Osteoblast (primary cell): ENCODE measurements around the gene MCF2L. TPM values are rescaled to one million over a fixed set of nuclear protein-coding genes. Genes with fewer than 3 reads are reported as not detected.

Experiments used
- DNase-seq: peaks from one replicate; pipeline ENCODE4 v3.0.0; 2011; ENCODE audit warnings: low spot score, mixed read lengths; ENCODE audit not compliant: insufficient read length; ENCODE audit errors: missing footprints
- H2AFZ ChIP-seq: 2 replicates; pipeline ENCODE4 v1.6.0; 2011; ENCODE audit warnings: mild to moderate bottlenecking, low read length
- H3K27ac ChIP-seq: 2 replicates; pipeline ENCODE4 v1.5.1; 2011; ENCODE audit warnings: mild to moderate bottlenecking, low read depth, low read length, moderate library complexity
- H3K27me3 ChIP-seq: 2 replicates; pipeline ENCODE4 v1.6.0; 2012; ENCODE audit warnings: mild to moderate bottlenecking, control low read depth, inconsistent platforms, low read length, moderate library complexity; ENCODE audit not compliant: insufficient read depth
- H3K36me3 ChIP-seq: 2 replicates; pipeline ENCODE4 v1.5.1; 2011; ENCODE audit warnings: mild to moderate bottlenecking, low read length, control low read depth, moderate library complexity; ENCODE audit not compliant: insufficient read depth
- H3K4me1 ChIP-seq: 2 replicates; pipeline ENCODE4 v1.5.1; 2011; ENCODE audit warnings: mild to moderate bottlenecking, low read length, control low read depth, moderate library complexity; ENCODE audit not compliant: insufficient read depth
- H3K4me2 ChIP-seq: 2 replicates; pipeline ENCODE4 v1.6.0; 2011; ENCODE audit warnings: mild to moderate bottlenecking, low read length; ENCODE audit not compliant: insufficient read depth
- H3K4me3 ChIP-seq: fragments of 200-600 bp; sonication (generic); 3 replicates; pipeline ENCODE4 v1.5.1; 2012; ENCODE audit warnings: mild to moderate bottlenecking, low read length, inconsistent platforms; ENCODE audit not compliant: insufficient read depth
- H3K79me2 ChIP-seq: 2 replicates; pipeline ENCODE4 v1.6.0; 2012; ENCODE audit warnings: mild to moderate bottlenecking, low read length, control low read depth, inconsistent platforms; ENCODE audit not compliant: insufficient read depth
- H3K9me3 ChIP-seq: 2 replicates; pipeline ENCODE4 v1.5.1; 2011; ENCODE audit warnings: low read depth, low read length, control low read depth
- H4K20me1 ChIP-seq: 2 replicates; pipeline ENCODE4 v1.6.0; 2012; ENCODE audit warnings: mild to moderate bottlenecking, low read length, control low read depth; ENCODE audit not compliant: insufficient read depth
- total RNA-seq: library from RNA; depleted of rRNA; stranded (reverse); fragments of >200 nt; gene quantifications from 2 replicates; pipeline ENCODE4 v1.2.3, GENCODE V29; 2012
- TF ChIP-seq, protein P1 (sequence below): IDR thresholded peaks from 2 replicates; pipeline ENCODE4 v1.5.1; 2011; ENCODE audit warnings: mild to moderate bottlenecking, low read depth, low read length, moderate library complexity; ENCODE audit errors: extremely low read depth

MCF2L gene
- total RNA-seq, 1 donor, result 6.5 TPM

DNA sequence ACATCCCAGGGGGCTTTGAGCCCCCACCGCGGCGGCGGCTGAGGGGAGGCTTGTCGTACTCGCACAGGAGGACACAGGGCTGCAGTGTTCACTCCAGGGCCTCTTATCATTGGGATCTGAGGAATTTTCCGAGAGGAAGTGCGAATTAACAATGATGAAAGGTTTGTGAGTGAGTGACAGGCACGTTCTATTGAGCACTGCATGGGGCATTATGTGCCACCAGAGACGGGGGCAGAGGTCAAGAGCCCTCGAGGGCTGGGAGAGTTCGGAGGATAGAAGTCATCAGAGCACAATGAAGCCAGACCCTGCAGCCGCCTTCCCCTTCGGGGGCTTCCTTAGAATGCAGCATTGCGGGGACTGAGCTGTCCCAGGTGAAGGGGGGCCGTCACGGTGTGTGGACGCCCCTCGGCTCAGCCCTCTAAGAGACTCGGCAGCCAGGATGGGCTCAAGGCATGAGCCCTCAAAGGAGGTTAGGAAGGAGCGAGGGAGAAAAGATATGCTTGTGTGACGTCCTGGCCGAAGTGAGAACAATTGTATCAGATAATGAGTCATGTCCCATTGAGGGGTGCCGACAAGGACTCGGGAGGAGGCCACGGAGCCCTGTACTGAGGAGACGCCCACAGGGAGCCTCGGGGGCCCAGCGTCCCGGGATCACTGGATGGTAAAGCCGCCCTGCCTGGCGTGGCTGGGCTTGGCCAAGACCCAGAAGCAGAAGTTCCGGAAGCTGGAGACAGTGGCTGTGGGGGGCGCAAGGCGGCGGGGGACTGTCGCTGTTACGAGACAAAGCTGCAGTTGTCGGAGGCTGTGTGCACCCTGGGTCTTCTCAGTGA, 53.9 kb downstream of the MCF2L start:
- DNase-seq, result no peak
- H2AFZ ChIP-seq, result no peak overlapping the region
- TF ChIP-seq, protein P1, sequence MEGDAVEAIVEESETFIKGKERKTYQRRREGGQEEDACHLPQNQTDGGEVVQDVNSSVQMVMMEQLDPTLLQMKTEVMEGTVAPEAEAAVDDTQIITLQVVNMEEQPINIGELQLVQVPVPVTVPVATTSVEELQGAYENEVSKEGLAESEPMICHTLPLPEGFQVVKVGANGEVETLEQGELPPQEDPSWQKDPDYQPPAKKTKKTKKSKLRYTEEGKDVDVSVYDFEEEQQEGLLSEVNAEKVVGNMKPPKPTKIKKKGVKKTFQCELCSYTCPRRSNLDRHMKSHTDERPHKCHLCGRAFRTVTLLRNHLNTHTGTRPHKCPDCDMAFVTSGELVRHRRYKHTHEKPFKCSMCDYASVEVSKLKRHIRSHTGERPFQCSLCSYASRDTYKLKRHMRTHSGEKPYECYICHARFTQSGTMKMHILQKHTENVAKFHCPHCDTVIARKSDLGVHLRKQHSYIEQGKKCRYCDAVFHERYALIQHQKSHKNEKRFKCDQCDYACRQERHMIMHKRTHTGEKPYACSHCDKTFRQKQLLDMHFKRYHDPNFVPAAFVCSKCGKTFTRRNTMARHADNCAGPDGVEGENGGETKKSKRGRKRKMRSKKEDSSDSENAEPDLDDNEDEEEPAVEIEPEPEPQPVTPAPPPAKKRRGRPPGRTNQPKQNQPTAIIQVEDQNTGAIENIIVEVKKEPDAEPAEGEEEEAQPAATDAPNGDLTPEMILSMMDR, result no peak

DNA sequence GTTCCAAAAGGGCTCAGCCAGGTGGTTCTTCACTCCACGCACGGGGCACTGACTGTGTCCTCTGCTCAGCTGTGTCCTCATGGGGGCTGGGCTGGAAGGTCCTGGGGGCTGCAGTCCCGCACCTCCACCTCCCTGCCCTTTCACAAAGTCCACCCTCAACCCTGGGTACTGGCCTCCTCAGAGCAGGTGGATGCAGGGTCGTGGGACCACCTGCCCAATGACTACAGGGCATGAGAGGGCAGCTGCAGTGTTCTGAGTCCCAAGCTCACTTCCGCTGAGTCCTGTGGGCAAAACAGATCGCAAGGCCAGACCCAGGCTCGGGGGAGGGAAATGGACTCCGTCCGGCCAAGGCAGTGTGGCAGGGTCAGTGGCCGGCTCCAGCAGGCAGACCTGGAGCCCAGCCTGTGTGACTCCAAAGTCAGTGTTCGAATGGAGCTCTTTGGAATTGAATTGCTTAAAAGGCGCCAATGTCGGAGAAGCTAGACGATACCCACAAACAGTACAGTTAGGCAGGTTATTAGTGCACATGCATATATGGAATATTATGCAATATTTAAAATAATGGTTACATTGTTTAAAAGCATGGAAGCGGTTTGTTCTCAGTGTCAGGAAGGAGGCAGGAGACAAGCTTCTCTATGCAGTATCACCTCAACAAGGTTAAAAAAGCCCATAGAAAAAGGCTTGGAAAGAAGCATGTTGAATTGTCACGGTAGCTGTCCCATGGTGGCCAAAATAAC, 54.8 kb downstream of the MCF2L start:
- TF ChIP-seq, protein P1, result no peak
- Histone ChIP-seq H2AFZ (no peak overlapping the region), H3K36me3 (no peaks in the 10 kb centered on the region), H3K9me3 (no peaks in the 10 kb centered on the region), H3K4me3 (no peak overlapping the region), H3K27ac (no peak overlapping the region), H4K20me1 (no peaks in the 10 kb centered on the region), H3K4me1 (no peaks in the 10 kb centered on the region), H3K4me2 (no peak overlapping the region), H3K27me3 (peaks cover 31% of the 10 kb centered on the region), H3K79me2 (no peaks in the 10 kb centered on the region)
- DNase-seq, result no peak

More for the DNA sequence above, 53.9 kb downstream of the MCF2L start:
- H3K4me2 ChIP-seq, result no peak overlapping the region
- H3K36me3 ChIP-seq, result no peaks in the 10 kb centered on the region
- no peaks in the 10 kb centered on the region for H4K20me1 ChIP-seq
- no peaks in the 10 kb centered on the region for H3K4me1 ChIP-seq
- H3K9me3 ChIP-seq, result no peaks in the 10 kb centered on the region
- H3K4me3 ChIP-seq, result no peak overlapping the region
- no peak overlapping the region for H3K27ac ChIP-seq
- H3K27me3 ChIP-seq, result peaks cover 23% of the 10 kb centered on the region
- H3K79me2 ChIP-seq, result no peaks in the 10 kb centered on the region

DNA sequence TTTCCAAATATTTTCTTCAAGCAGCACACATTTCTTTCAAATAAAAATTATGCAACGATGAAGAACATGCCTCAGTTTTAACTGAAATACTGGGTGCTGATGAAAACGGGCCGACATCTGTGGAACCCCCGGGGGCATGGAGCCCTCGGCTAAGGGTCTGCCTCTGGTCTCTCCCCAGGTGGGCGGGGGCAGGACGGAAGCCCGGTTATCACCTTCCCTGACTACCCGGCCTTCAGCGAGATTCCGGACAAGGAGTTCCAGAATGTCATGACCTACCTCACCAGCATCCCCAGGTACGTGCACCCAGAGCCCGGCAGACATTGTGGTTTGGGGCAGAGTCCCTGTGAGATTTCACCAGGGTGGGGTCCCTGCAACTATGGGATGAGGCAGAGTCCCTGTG, 55.5 kb downstream of the MCF2L start:
- H4K20me1 ChIP-seq, result no peaks in the 10 kb centered on the region
- no peak overlapping the region for H3K4me2 ChIP-seq
- no peak for DNase-seq
- H3K27me3 ChIP-seq, result peaks cover 31% of the 10 kb centered on the region
- no peak overlapping the region for H3K27ac ChIP-seq
- no peaks in the 10 kb centered on the region for H3K79me2 ChIP-seq
- H3K4me1 ChIP-seq, result no peaks in the 10 kb centered on the region
- no peaks in the 10 kb centered on the region for H3K9me3 ChIP-seq
- H3K4me3 ChIP-seq, result no peak overlapping the region
- TF ChIP-seq, protein P1, result no peak
- no peak overlapping the region for H2AFZ ChIP-seq
- H3K36me3 ChIP-seq, result no peaks in the 10 kb centered on the region

DNA sequence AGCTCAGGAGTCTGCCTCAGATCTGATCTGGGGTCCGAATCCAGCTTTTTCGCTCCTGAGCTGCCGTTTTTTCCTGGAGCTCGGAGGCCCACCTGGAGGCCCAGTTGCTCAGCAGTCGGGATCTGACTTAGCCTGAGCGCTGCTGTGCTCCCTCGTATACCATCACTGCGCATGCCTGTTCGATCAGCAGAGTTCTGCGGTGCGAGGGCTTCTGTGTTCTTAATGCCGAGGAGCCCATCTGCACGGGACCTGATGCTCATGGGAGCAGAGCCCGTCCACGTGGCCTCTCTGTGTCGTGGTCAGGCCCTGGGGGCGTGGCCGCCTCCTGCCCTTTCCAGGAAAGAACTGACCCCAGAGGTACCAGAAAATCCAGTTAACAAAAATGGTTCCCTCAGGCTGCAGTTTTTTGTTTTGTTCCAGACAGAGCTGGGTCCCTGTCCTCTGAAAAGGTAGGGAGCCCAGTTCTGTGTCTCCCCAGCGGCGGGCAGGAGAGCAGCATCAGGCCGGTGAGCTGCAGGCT, 57.4 kb downstream of the MCF2L start:
- no peaks in the 10 kb centered on the region for H3K4me1 ChIP-seq
- no peak overlapping the region for H2AFZ ChIP-seq
- TF ChIP-seq, protein P1, result no peak
- DNase-seq, result no peak
- H3K27ac ChIP-seq, result no peak overlapping the region
- no peaks in the 10 kb centered on the region for H4K20me1 ChIP-seq
- no peaks in the 10 kb centered on the region for H3K79me2 ChIP-seq
- no peaks in the 10 kb centered on the region for H3K9me3 ChIP-seq
- H3K27me3 ChIP-seq, result peaks cover 31% of the 10 kb centered on the region
- H3K4me2 ChIP-seq, result no peak overlapping the region
- H3K4me3 ChIP-seq, result no peak overlapping the region
- no peaks in the 10 kb centered on the region for H3K36me3 ChIP-seq
